CD8-positive, alpha-beta memory T cell (primary cell): ENCODE data around the gene TDRD7. TPM values are rescaled to one million over a fixed set of nuclear protein-coding genes. Genes with fewer than 3 reads are reported as not detected.

Experiments
- CTCF ChIA-PET: fragments of 350-600 bp; sonication (Branson Sonifier 250); formaldehyde crosslinking; loops from one replicate; lab custom pipeline; 2021; ENCODE audit warnings: antibody characterized with exemption; lab: Charles Lee
- POLR2A ChIA-PET: fragments of 350-600 bp; sonication (Branson Sonifier 250); formaldehyde crosslinking; loops from one replicate; lab custom pipeline; 2021; ENCODE audit warnings: antibody characterized with exemption; lab: Charles Lee
- DNase-seq, 5 donors: peaks; one replicate each; pipeline versions ENCODE4 v3.0.0 to v3.0.0-alpha.2; 2020 to 2022; ENCODE audit warnings: mixed read lengths in 1 of 5
- H3K27ac ChIP-seq: one replicate; pipeline ENCODE4 v1.7.0; 2013; ENCODE audit warnings: low read depth, mild to moderate bottlenecking, low read length, moderate library complexity
- H3K27me3 ChIP-seq: 2 replicates; pipeline ENCODE4 v1.7.0; 2013; ENCODE audit warnings: low read length, mild to moderate bottlenecking; ENCODE audit not compliant: insufficient read depth, poor library complexity, severe bottlenecking
- H3K36me3 ChIP-seq: 2 replicates; pipeline ENCODE4 v1.7.0; 2013; ENCODE audit warnings: mild to moderate bottlenecking, low read length, moderate library complexity; ENCODE audit not compliant: insufficient read depth
- H3K4me1 ChIP-seq: 2 replicates; pipeline ENCODE4 v1.7.0; 2013; ENCODE audit warnings: mild to moderate bottlenecking, low read length, moderate library complexity; ENCODE audit not compliant: insufficient read depth
- H3K4me3 ChIP-seq: 2 replicates; pipeline ENCODE4 v1.7.0; 2013; ENCODE audit warnings: mild to moderate bottlenecking, low read length
- H3K9me3 ChIP-seq: 2 replicates; pipeline ENCODE4 v1.7.0; 2013; ENCODE audit warnings: mild to moderate bottlenecking, low read length
- H3K27ac Mint-ChIP-seq, 8 donors: one replicate each; pipeline ENCODE4 v1.8.0; 2020 to 2021; ENCODE audit warnings: mixed read lengths in 8 of 8, mild to moderate bottlenecking in 6 of 8, inconsistent platforms in 3 of 8, moderate library complexity in 3 of 8
- H3K27me3 Mint-ChIP-seq, 2 donors: one replicate each; pipeline ENCODE4 v1.8.0; 2020 to 2021; ENCODE audit warnings: mixed read lengths in 2 of 2, mild to moderate bottlenecking in 1 of 2, moderate library complexity in 1 of 2
- H3K36me3 Mint-ChIP-seq, 3 donors: one replicate each; pipeline ENCODE4 v1.8.0; 2020 to 2021; ENCODE audit warnings: mixed read lengths in 3 of 3, inconsistent platforms in 1 of 3, mild to moderate bottlenecking in 1 of 3
- H3K4me1 Mint-ChIP-seq, 3 donors: one replicate each; pipeline ENCODE4 v1.8.0; 2020 to 2021; ENCODE audit warnings: mixed read lengths in 3 of 3, inconsistent platforms in 1 of 3, mild to moderate bottlenecking in 1 of 3
- H3K4me3 Mint-ChIP-seq, 7 donors: one replicate each; pipeline ENCODE4 v1.8.0; 2020 to 2021; ENCODE audit warnings: mixed read lengths in 7 of 7, mild to moderate bottlenecking in 6 of 7, moderate library complexity in 4 of 7, inconsistent platforms in 2 of 7
- H3K9me3 Mint-ChIP-seq, 5 donors: one replicate each; pipeline ENCODE4 v1.8.0; 2020 to 2022; ENCODE audit warnings: mixed read lengths in 5 of 5, mild to moderate bottlenecking in 3 of 5, moderate library complexity in 2 of 5, inconsistent platforms in 1 of 5
- polyA plus RNA-seq: library from polyadenylated mRNA; unstranded; fragments of 300-500 nt; fragmentation: Illumina TruSeq; gene quantifications from one replicate; pipeline ENCODE4 v1.2.3, GENCODE V29; 2021
- total RNA-seq, 2 experiments: library from RNA; stranded (reverse); gene quantifications; one replicate each; pipeline ENCODE4 v1.2.3, GENCODE V29; 2021

The TDRD7 gene
- total and polyA plus RNA-seq, 3 experiments from 2014 or later = 5.4 to 8.0 (median 6.1) TPM

- H3K36me3 Mint-ChIP-seq = peaks cover 21 to 45% (median 42%) of the 10 kb centered on the region in 3 donors
- CTCF ChIA-PET = no interaction called here
- no peak overlapping the region for H3K4me3 Mint-ChIP-seq
These were observed 45.0 kb upstream of the TDRD7 start for GRCh38 chr9:97366889-97367288.

GRCh38 chr9:97367729-97368128 is 44.2 kb upstream of the TDRD7 start:
- H3K27ac Mint-ChIP-seq = no peak overlapping the region
- ChIA-PET POLR2A (no interaction called here), CTCF (no interaction called here)
- H3K4me1 ChIP-seq = no peaks in the 10 kb centered on the region
- H3K9me3 ChIP-seq = no peaks in the 10 kb centered on the region
- H3K27ac ChIP-seq = no peak overlapping the region
- DNase-seq = no peak
- H3K27me3 ChIP-seq = no peaks in the 10 kb centered on the region
- no peak overlapping the region for H3K4me3 ChIP-seq
- H3K36me3 ChIP-seq = no peaks in the 10 kb centered on the region
- peaks cover 2 to 3% (median 3%) of the 10 kb centered on the region in 3 donors for H3K4me1 Mint-ChIP-seq
- H3K27me3 Mint-ChIP-seq = no peaks in the 10 kb centered on the region
- no peak overlapping the region for H3K4me3 Mint-ChIP-seq
- peaks cover 25 to 51% (median 42%) of the 10 kb centered on the region in 3 donors for H3K36me3 Mint-ChIP-seq
- H3K9me3 Mint-ChIP-seq = peaks cover 0 to 9% (median 7%) of the 10 kb centered on the region in 5 donors

More at GRCh38 chr9:97366889-97367288, 45.0 kb upstream of the TDRD7 start:
- peaks cover 0 to 9% (median 7%) of the 10 kb centered on the region in 5 donors for H3K9me3 Mint-ChIP-seq
- H3K4me3 ChIP-seq = no peak overlapping the region
- no peaks in the 10 kb centered on the region for H3K4me1 ChIP-seq
- H3K9me3 ChIP-seq = no peaks in the 10 kb centered on the region
- H3K27ac Mint-ChIP-seq = no peak overlapping the region
- H3K27me3 Mint-ChIP-seq = no peaks in the 10 kb centered on the region
- peaks cover 3 to 5% (median 4%) of the 10 kb centered on the region in 3 donors for H3K4me1 Mint-ChIP-seq
- no peak overlapping the region for H3K27ac ChIP-seq
- no peaks in the 10 kb centered on the region for H3K36me3 ChIP-seq
- POLR2A ChIA-PET = no interaction called here
- no peaks in the 10 kb centered on the region for H3K27me3 ChIP-seq
- no peak for DNase-seq

- peaks cover 27 to 51% (median 42%) of the 10 kb centered on the region in 3 donors for H3K36me3 Mint-ChIP-seq
- Histone ChIP-seq H3K36me3 (no peaks in the 10 kb centered on the region), H3K27ac (no peak overlapping the region), H3K4me3 (no peak overlapping the region), H3K27me3 (no peaks in the 10 kb centered on the region), H3K4me1 (no peaks in the 10 kb centered on the region), H3K9me3 (no peaks in the 10 kb centered on the region)
- no peak for DNase-seq
- no peak overlapping the region for H3K27ac Mint-ChIP-seq
- CTCF ChIA-PET = no interaction called here
- H3K9me3 Mint-ChIP-seq = peaks cover 0 to 9% (median 7%) of the 10 kb centered on the region in 5 donors
- POLR2A ChIA-PET = no interaction called here
- no peaks in the 10 kb centered on the region for H3K4me1 Mint-ChIP-seq
- no peak overlapping the region for H3K4me3 Mint-ChIP-seq
- H3K27me3 Mint-ChIP-seq = no peaks in the 10 kb centered on the region
These were observed 42.9 kb upstream of the TDRD7 start for GRCh38 chr9:97368964-97369363.

- Histone ChIP-seq H3K27ac (no peak overlapping the region), H3K36me3 (no peaks in the 10 kb centered on the region), H3K9me3 (no peaks in the 10 kb centered on the region), H3K27me3 (no peaks in the 10 kb centered on the region), H3K4me1 (no peaks in the 10 kb centered on the region), H3K4me3 (no peak overlapping the region)
- DNase-seq = no peak
- peaks cover 0 to 9% (median 7%) of the 10 kb centered on the region in 5 donors for H3K9me3 Mint-ChIP-seq
- no peaks in the 10 kb centered on the region for H3K4me1 Mint-ChIP-seq
- CTCF ChIA-PET = no interaction called here
- peak overlapping the region in 1 of 8 donors; percentile 76 for H3K27ac Mint-ChIP-seq
- H3K4me3 Mint-ChIP-seq = no peak overlapping the region
- H3K27me3 Mint-ChIP-seq = no peaks in the 10 kb centered on the region
- POLR2A ChIA-PET = no interaction called here
- H3K36me3 Mint-ChIP-seq = peaks cover 20 to 54% (median 39%) of the 10 kb centered on the region in 3 donors
These were observed 39.3 kb upstream of the TDRD7 start for GRCh38 chr9:97372580-97372979.

- Mint-ChIP-seq H3K36me3 (peaks cover 20 to 57% (median 36%) of the 10 kb centered on the region in 3 donors), H3K27me3 (no peaks in the 10 kb centered on the region), H3K4me3 (no peak overlapping the region), H3K4me1 (no peaks in the 10 kb centered on the region), H3K9me3 (peaks cover 0 to 9% (median 7%) of the 10 kb centered on the region in 5 donors), H3K27ac (no peak overlapping the region)
- Histone ChIP-seq H3K4me1 (no peaks in the 10 kb centered on the region), H3K4me3 (no peak overlapping the region), H3K27ac (no peak overlapping the region), H3K27me3 (no peaks in the 10 kb centered on the region), H3K36me3 (no peaks in the 10 kb centered on the region), H3K9me3 (no peaks in the 10 kb centered on the region)
- CTCF ChIA-PET = interaction anchor here (4.8 kb wide), 1 partner anchor 13 kb away, joined by 23 read pairs; no protein-coding TSS in a partner anchor
- POLR2A ChIA-PET = no interaction called here
- DNase-seq = no peak
These were observed 38.6 kb upstream of the TDRD7 start for GRCh38 chr9:97373331-97373730.

GRCh38 chr9:97374811-97375210 is 37.1 kb upstream of the TDRD7 start:
- H3K27ac Mint-ChIP-seq = no peak overlapping the region

GRCh38 chr9:97376902-97377301 is 35.0 kb upstream of the TDRD7 start:
- H3K4me3 Mint-ChIP-seq = no peak overlapping the region
- no peak overlapping the region for H3K4me3 ChIP-seq
- no peak for DNase-seq
- no peaks in the 10 kb centered on the region for H3K4me1 Mint-ChIP-seq
- no peak overlapping the region for H3K27ac Mint-ChIP-seq
- POLR2A ChIA-PET = no interaction called here
- H3K27me3 ChIP-seq = no peaks in the 10 kb centered on the region
- no peaks in the 10 kb centered on the region for H3K4me1 ChIP-seq
- H3K36me3 ChIP-seq = no peaks in the 10 kb centered on the region
- CTCF ChIA-PET = interaction anchor here (4.8 kb wide), 1 partner anchor 10 kb away, joined by 23 read pairs; no protein-coding TSS in a partner anchor
- no peak overlapping the region for H3K27ac ChIP-seq
- peaks cover 9 to 45% (median 10%) of the 10 kb centered on the region in 3 donors for H3K36me3 Mint-ChIP-seq
- no peaks in the 10 kb centered on the region for H3K9me3 ChIP-seq
- H3K9me3 Mint-ChIP-seq = no peaks in the 10 kb centered on the region
- no peaks in the 10 kb centered on the region for H3K27me3 Mint-ChIP-seq

More at GRCh38 chr9:97374811-97375210, 37.1 kb upstream of the TDRD7 start:
- H3K36me3 ChIP-seq = no peaks in the 10 kb centered on the region
- H3K9me3 Mint-ChIP-seq = no peaks in the 10 kb centered on the region
- no peaks in the 10 kb centered on the region for H3K4me1 Mint-ChIP-seq
- H3K4me3 Mint-ChIP-seq = no peak overlapping the region
- no peak overlapping the region for H3K27ac ChIP-seq
- no peak for DNase-seq
- ChIA-PET POLR2A (no interaction called here), CTCF (interaction anchor here (4.8 kb wide), 1 partner anchor 12 kb away, joined by 23 read pairs; no protein-coding TSS in a partner anchor)
- H3K4me1 ChIP-seq = no peaks in the 10 kb centered on the region
- no peaks in the 10 kb centered on the region for H3K9me3 ChIP-seq
- H3K27me3 ChIP-seq = no peaks in the 10 kb centered on the region
- H3K27me3 Mint-ChIP-seq = no peaks in the 10 kb centered on the region
- peaks cover 16 to 56% (median 22%) of the 10 kb centered on the region in 3 donors for H3K36me3 Mint-ChIP-seq
- H3K4me3 ChIP-seq = no peak overlapping the region

- H3K27me3 ChIP-seq = no peaks in the 10 kb centered on the region
- peaks cover 3 to 15% (median 3%) of the 10 kb centered on the region in 3 donors for H3K36me3 Mint-ChIP-seq
- peaks cover 4 to 5% of the 10 kb centered on the region in 2 donors for H3K27me3 Mint-ChIP-seq
- ChIA-PET CTCF (interaction anchor here (1.5 kb wide), 1 partner anchor 525 kb away, joined by 3 read pairs; no protein-coding TSS in a partner anchor), POLR2A (no interaction called here)
- DNase-seq = no peak
- no peak overlapping the region for H3K4me3 ChIP-seq
- no peaks in the 10 kb centered on the region for H3K9me3 ChIP-seq
- H3K27ac Mint-ChIP-seq = peak overlapping the region in 1 of 8 donors; percentile 9
- peaks cover 3% of the 10 kb centered on the region for H3K4me1 ChIP-seq
- peaks cover 0 to 5% (median 5%) of the 10 kb centered on the region in 3 donors for H3K4me1 Mint-ChIP-seq
- no peaks in the 10 kb centered on the region for H3K9me3 Mint-ChIP-seq
- H3K4me3 Mint-ChIP-seq = no peak overlapping the region
- H3K27ac ChIP-seq = no peak overlapping the region
- H3K36me3 ChIP-seq = no peaks in the 10 kb centered on the region
These were observed 29.7 kb upstream of the TDRD7 start for GRCh38 chr9:97382099-97382718.
